Measurements from ENCODE around the gene CSPG4. TPM values are rescaled to one million over a fixed set of nuclear protein-coding genes. Genes with fewer than 3 reads are reported as not detected.

Gene CSPG4
- total and polyA plus RNA-seq, 9 of the 15 experiments (the other 6 are each of a cell fraction or from before 2014, with no cell fraction given), result under 0.01 to 0.07 (median 0.04) TPM; not detected in 5

DNA sequence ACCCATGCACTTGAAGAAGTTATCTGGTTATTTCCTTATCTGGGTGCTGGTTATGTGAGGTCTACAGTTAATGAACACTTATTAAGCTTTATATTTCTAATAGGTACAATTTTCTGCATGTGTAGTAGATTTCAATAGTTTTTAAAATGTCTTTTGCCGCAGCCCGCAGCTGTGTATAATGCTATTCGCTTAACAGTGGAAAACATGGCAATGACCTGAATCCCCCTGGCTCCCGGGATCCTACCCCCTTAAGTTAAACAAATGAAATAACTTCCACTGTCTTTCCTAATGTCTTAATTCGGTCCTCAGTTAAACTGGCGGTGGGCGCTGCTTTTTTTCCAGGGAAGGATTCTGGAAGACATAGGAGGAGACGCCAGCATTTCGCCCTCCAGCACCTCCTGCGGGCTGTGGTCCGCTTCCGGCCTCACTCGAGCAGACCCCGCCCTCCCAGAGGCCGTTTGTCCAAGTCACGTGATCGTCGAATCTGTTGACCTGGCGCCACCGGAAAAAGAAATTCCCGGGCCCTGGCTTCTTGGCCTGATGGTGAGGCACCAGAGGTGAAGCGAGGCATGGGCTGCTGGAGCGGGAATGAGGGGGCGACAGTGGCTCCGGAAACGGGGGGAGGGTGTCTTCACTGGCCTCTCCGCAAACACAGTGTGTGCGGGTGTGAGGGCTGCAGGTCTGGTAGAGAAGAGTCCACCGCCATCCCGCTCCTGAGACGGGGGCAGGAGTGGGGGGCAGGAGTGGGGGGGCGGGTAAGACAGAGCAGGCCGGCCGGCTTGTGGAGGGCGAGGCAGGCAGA lies 45.6 kb upstream of the CSPG4 start (continued):
- TF ChIP-seq FOXK2 (conservative IDR thresholded peaks at IDR 0.05 in 1 of 2, IDR thresholded peaks at IDR 0.05 in 1 of 2; ENCODE audit: low read depth in 2 of 2) (peak in 1 of 2 experiments; percentile 78; a peak in 2 of 4 replicates), KAT2B (IDR thresholded peaks at IDR 0.05; ENCODE audit: low read depth, low read length) (no peak), MAFG (tag; conservative IDR thresholded peaks at IDR 0.05) (no peak), SAFB2 (IDR thresholded peaks at IDR 0.05; ENCODE audit: borderline replicate concordance, low read depth, low read length, severe bottlenecking) (no peak), ZNF184 (CRISPR knock-in tag; IDR thresholded peaks at IDR 0.05) (no peak), MCM5 (IDR thresholded peaks at IDR 0.05; ENCODE audit: low read depth) (no peak), GTF2E2 (tag; IDR thresholded peaks at IDR 0.05) (0 out of 2 replicates have a peak, but pooled peaks have one; percentile 68), ZNF445 (CRISPR knock-in tag; IDR thresholded peaks at IDR 0.05; ENCODE audit: low read depth) (no peak), ZBED1 (IDR thresholded peaks at IDR 0.05) (no peak), HDAC2 (IDR thresholded peaks at IDR 0.05) (0 out of 2 replicates have a peak, but pooled peaks have one; percentile 21), MCM2 (IDR thresholded peaks at IDR 0.05; ENCODE audit: low read depth) (no peak), PTRF (tag; IDR thresholded peaks at IDR 0.05) (no peak), JUNB (CRISPR knock-in tag; conservative IDR thresholded peaks at IDR 0.05) (no peak), ELF1 (tag; IDR thresholded peaks at IDR 0.05) (peak; percentile 82), EP400 (IDR thresholded peaks at IDR 0.05) (peak; percentile 88), TBL1XR1 (IDR thresholded peaks at IDR 0.05; ENCODE audit: low read length in 2 of 2) (0 out of 4 replicates have a peak, but pooled peaks of 1 of the 2 experiments have one; percentile 30), HNRNPH1 (optimal IDR thresholded peaks at IDR 0.05; ENCODE audit: low read depth, low read length) (no peak), SLC30A9 (CRISPR knock-in tag; IDR thresholded peaks at IDR 0.05) (no peak), ZNF140 (CRISPR knock-in tag; IDR thresholded peaks at IDR 0.05) (no peak), BHLHE40 (IDR thresholded peaks at IDR 0.05; ENCODE audit: low read length) (peak; percentile 93), ZNF217 (CRISPR knock-in tag; IDR thresholded peaks at IDR 0.05) (no peak), CBFB (CRISPR knock-in tag; IDR thresholded peaks at IDR 0.05) (no peak), NR2F6 (CRISPR knock-in tag; IDR thresholded peaks at IDR 0.05) (no peak), PTTG1 (tag; IDR thresholded peaks at IDR 0.05; ENCODE audit: low read depth) (no peak), YBX1 (IDR thresholded peaks at IDR 0.05) (no peak)
- TF ChIP-seq, protein P1, sequence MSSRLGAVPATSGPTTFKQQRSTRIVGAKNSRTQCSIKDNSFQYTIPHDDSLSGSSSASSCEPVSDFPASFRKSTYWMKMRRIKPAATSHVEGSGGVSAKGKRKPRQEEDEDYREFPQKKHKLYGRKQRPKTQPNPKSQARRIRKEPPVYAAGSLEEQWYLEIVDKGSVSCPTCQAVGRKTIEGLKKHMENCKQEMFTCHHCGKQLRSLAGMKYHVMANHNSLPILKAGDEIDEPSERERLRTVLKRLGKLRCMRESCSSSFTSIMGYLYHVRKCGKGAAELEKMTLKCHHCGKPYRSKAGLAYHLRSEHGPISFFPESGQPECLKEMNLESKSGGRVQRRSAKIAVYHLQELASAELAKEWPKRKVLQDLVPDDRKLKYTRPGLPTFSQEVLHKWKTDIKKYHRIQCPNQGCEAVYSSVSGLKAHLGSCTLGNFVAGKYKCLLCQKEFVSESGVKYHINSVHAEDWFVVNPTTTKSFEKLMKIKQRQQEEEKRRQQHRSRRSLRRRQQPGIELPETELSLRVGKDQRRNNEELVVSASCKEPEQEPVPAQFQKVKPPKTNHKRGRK (tag; IDR thresholded peaks at IDR 0.05), result no peak
- TF ChIP-seq, protein P2, sequence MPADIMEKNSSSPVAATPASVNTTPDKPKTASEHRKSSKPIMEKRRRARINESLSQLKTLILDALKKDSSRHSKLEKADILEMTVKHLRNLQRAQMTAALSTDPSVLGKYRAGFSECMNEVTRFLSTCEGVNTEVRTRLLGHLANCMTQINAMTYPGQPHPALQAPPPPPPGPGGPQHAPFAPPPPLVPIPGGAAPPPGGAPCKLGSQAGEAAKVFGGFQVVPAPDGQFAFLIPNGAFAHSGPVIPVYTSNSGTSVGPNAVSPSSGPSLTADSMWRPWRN (IDR thresholded peaks at IDR 0.05; ENCODE audit: low read depth), result no peak
- TF ChIP-seq, protein P3, sequence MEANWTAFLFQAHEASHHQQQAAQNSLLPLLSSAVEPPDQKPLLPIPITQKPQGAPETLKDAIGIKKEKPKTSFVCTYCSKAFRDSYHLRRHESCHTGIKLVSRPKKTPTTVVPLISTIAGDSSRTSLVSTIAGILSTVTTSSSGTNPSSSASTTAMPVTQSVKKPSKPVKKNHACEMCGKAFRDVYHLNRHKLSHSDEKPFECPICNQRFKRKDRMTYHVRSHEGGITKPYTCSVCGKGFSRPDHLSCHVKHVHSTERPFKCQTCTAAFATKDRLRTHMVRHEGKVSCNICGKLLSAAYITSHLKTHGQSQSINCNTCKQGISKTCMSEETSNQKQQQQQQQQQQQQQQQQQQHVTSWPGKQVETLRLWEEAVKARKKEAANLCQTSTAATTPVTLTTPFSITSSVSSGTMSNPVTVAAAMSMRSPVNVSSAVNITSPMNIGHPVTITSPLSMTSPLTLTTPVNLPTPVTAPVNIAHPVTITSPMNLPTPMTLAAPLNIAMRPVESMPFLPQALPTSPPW (CRISPR knock-in tag; IDR thresholded peaks at IDR 0.05), result peak; percentile 75
